ENCODE results near the gene GPT2.

GPT2 gene

DNA sequence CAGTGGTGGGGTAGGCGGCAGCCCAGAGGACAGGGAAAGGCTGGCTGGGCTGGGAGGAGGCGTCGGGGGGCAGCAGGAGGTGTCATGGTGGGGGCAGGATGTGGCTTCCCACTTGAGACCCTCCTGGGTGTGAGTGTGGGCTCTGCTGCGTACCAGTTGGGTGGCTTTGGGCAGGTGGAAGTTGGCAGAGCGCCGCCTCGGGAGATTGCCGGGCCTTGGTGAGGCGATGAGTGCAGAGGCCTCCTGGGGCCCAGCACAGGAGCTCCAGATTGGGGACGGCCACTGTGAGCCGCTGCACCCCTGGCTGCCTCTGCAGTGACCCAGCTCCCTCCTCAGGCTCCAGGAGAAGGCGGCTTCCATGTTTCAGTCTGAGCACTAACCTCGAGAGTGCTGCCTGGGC, 13.8 kb downstream of the GPT2 start:
- DNase-seq (ENCODE audit: low read depth): no peak

- no peak for DNase-seq (ENCODE audit: low read depth)
Observed at GRCh38 chr16:46899443-46900143, 15.4 kb downstream of the GPT2 start.

DNA sequence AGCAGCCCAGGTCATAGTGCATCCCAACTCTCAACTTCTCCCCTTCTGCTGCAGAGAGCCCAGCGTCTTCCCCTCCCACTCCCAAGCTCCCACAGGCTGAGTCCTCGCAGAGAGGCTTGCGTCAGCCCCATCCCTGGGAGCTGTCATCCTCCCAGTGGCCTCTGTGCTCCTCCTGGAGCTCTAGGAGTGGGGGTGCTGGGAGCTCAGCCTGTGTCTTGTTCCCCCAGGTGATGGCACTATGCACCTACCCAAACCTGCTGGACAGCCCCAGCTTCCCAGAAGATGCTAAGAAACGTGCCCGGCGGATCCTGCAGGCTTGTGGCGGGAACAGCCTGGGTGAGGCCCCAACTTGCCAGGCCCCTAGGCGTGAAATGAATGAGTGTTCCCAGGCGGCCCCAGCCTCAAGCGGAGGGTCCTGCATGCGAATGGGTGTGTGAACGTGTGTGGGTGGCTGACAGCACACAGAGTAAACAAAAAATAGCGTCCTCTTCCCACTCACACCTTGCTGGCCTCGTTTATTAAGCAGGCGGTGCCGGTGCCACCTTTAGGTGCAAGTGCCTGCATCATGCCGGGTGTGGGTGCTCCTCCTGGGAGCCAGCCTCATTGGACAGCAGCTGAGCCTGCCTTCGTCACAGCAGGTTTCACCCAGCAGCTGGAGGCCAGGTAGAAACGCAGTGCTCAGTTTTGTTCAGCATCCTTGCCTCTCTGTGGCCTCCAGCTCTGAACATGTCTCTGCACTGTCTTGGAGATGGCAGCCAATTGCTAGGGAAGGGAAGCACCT, 16.5 kb downstream of the GPT2 start:
- no peak for DNase-seq (ENCODE audit: low read depth)

DNA sequence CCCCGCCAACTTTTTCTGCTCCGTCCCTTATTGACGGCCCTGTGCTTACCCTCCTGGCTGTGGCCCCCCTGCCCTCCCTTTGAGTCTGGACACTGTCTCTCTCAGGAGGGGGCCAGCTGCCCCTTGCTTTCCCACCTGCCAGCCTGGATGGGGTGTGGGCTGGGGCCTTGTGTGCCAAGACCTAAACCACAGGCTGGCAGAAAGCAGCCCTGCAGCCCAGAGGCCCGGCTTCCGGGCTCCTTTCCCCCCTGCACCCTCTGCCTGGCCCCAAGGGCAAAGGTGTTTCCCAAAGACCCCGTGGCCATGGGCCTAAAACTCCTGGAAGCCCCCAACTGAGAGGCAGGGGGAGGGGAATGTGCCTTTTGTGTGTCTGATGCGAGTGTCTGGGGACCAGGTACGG, 17.5 kb downstream of the GPT2 start:
- no peak for DNase-seq (ENCODE audit: low read depth)

GRCh38 chr16:46903255-46903905, 19.2 kb downstream of the GPT2 start:
- no peak for DNase-seq (ENCODE audit: low read depth)

GRCh38 chr16:46904471-46904870, 20.3 kb downstream of the GPT2 start:
- no peak for DNase-seq (ENCODE audit: low read depth)

GRCh38 chr16:46906360-46907060, 22.3 kb downstream of the GPT2 start:
- DNase-seq (ENCODE audit: low read depth): no peak

DNA sequence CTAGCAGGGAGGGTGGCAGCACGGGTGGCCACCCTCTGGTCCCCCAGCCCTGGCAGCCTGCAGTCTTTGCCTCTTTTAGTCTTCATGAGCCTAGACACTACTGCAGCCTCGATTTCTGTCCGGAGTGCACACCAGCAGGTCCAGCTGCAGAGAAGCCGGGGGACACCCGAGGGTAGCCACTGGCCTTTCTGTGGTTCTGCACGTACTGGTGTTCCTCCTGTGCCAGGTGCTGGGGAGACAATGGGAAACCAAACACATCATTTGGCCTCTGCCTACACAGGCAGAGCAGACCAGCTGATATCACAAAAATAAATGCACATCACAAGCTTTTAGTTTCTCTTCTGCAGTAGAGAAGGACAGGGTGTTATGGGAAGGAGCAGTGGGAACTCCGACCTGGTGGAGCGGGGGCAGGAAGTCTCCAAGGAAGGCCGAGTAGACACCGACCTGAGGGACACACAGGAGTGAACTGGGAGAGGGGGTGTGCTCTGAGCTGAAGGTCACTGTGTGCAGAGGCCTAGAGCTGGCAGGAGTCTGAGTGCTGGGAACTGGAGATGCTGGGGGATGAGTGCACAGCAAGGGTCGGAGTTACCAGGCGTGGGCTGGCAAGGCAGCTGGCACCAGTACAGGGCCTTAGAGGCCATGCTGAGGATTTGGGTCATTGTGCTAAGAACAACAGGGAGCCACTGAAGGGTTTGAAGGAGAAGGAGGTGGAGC, 23.1 kb downstream of the GPT2 start:
- DNase-seq (ENCODE audit: low read depth): no peak

GRCh38 chr16:46908540-46909372, 24.6 kb downstream of the GPT2 start:
- DNase-seq (ENCODE audit: low read depth): peak; percentile 39

GRCh38 chr16:46911038-46911437, 26.9 kb downstream of the GPT2 start:
- DNase-seq (ENCODE audit: low read depth): no peak

DNA sequence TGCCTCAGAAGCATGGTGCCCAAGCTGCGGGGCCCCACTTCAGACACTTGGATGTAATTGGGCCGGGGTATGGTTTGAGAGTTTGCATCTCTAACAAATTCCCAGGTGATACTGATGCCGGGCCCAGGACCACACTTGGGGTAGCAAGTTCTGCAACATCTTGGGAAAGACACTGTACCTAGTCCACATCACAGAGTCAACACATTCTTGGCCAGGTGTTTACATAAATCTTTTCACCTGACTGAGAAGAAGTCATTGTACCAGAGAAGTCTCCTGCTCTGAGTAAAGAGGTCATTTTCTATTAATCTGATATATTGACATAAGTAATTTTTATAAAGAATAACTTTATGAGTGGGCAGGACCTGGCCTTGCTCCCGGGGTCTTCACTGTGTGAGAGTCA, 27.5 kb downstream of the GPT2 start:
- no peak for DNase-seq (ENCODE audit: low read depth)

DNA sequence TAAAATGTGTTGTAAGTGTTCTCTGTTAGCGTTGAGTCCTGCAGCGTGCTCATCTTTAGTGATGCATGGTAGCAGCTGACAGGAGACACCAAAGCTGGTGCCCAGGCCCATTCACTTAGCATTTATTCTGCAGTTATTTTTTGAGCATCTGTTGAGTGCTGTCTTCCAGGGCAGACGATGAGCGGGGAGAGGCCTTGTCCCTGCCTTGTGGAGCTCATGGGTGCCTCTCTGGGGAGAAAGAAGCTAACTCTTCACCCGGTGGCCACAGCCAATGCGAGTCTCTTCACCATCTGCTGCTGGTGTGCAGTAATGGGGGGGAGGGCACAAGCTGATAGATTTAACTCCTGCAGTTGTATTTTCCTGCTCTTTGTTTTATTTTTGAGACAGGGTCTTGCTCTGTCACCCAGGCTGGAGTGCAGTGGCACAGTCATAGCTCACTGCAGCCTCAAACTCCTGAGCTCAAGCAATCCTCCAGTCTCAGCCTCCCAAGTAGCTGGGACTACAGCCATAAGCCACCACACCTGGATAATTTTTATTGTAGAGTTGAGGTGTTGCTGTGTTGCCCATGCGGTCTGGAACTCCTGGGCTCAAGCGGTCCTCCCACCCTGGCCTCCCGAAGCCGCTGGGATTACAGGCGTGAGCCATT, 30.5 kb downstream of the GPT2 start:
- no peak for DNase-seq (ENCODE audit: low read depth)

GRCh38 chr16:46915483-46916025, 31.4 kb downstream of the GPT2 start:
- DNase-seq (ENCODE audit: low read depth): no peak

DNA sequence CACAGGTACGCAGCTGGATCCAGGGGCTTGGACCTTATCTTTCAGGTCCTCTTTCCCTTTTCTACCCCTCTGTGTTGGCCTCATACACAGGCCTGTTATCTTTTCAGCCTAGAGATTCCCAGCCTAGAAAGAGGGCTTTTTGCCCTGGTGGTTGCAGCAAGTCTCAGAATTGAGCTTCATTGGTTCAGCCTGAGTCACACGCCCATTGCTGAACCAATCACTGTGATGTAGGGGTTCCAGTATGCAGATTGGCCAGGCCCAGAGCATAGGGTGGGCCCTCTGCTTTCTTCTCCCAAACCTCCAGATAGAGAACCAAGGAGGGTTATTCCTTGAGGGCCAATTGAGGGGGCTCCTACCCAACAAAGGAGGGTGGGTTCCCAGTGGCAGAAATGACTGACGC, 32.8 kb downstream of the GPT2 start:
- DNase-seq (ENCODE audit: low read depth): no peak

GRCh38 chr16:46918400-46918799, 34.2 kb downstream of the GPT2 start:
- no peak for DNase-seq (ENCODE audit: low read depth)

DNA sequence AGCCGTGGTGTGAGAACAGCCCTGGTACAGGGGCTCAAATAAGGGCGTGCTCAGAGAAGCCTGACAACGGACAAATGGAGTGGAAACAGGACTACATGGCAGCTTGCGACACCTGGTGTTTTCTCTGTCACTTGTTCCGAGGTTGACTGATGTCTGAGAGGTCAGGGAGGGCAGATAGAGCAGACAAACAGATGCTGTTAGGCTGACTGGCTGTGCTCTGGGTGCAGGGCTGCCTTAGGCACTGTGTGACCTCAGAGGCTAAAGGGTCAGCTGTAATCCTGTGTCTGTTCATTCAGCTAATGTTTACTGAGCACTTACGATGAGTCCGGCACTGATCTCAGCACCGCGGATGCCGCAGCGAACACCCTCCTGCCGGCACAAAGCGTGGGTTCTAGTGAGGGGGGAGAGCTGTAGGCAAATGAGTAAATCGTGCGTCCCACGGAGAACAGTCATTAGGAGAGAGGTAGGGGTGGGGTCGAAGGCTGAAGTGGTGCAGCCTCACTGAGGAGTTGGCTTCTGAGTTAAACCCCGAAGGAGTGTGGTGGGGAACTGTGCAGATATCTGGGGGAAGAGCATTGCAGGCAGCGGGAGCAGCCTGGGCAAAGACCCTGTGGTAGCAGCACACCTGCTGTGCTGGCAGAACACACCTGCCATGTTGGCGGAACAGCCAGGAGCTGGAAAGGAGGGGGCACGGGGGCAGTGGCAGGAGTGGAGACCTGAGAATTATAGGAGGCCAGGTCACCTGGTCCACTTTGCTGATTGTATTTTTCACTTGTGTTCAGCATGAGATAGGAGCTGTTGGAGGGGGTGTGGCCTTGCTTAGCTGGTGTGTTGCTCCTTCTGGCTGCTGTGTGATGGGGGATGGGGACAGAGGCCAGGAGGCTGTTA, 35.0 kb downstream of the GPT2 start:
- no peak for DNase-seq (ENCODE audit: low read depth)

DNA sequence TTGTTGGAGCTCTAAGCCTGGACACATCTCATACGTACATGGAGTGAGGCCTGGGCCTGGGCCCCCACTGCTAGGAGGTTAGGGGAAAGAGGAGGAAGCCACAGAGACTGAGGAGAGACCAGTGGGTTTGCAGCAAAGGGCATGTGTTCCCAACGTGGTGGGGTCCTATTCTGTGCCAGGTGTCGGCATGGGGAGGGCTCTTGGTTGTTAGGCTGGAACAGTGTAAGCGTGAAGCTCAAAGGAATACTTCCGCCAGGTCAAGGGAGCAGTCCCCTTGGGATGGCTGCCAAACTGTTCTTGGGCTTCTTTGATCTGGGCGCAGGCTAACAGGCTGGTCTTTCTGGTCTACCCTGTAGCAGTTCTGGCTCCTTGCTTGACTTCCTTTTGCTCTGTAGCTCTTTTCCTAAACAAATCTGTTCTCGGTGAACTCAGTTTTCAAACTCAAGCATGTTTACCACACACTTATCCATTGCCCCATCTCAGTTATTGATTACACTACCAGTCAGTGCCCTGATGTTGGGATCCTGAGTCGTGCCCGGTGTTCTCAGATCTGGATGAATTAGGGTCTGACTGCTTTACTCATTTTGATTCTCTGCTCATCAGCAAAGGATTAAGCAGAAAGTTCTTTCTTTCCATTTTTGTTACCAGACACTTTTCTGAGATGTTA, 36.4 kb downstream of the GPT2 start:
- DNase-seq (ENCODE audit: low read depth): no peak

GRCh38 chr16:46922239-46922638, 38.1 kb downstream of the GPT2 start:
- DNase-seq (ENCODE audit: low read depth): no peak

Data from T follicular helper cell (primary cell).